NCI-H510A treated with DMSO at 0.1 percent for 48 hours (cell line): ENCODE measurements around the gene CEP135.

ENCODE experiments used
- DNase-seq: peaks from one replicate; lab custom pipeline; 2025; lab: John Stamatoyannopoulos, UW

Gene CEP135

DNA sequence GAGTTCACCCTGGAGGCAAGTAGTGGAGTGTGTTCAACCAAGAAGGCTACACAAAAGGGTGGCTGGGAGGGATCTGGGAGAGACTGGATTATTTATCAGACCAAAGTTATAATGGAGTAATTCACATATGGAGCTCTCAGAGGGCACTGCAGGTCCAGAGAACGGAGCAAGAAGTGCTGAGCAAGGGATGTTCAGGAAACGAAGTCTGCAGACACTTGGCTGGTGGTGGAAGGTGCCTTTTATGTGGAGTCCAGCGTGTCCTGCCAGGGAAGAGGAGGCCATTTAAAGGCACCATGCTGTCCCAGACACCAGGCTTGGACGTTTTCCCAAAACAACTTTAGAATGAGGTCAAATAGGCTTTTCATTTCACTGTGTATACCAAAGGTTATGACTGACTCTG, 130.1 kb downstream of the CEP135 start:
- no peak for DNase-seq

DNA sequence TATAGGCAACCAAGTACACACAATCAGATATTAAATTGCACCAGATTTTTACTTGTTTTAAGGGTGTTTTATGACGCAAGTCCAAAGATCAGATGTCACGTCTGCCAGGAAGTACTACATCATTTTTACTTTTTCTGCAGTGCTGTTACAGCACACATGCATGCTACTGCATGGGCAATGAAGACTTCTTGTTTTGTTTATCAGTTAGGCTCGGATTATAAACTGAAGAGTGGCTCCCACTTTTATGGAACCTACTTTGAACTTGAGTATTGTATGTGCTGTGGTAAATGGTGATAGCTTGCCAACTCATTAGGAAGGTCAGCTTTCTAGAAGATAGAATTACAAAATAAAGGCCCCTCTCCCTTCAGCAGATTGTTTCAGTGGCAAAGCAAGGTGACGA, 131.6 kb downstream of the CEP135 start:
- DNase-seq: no peak

DNA sequence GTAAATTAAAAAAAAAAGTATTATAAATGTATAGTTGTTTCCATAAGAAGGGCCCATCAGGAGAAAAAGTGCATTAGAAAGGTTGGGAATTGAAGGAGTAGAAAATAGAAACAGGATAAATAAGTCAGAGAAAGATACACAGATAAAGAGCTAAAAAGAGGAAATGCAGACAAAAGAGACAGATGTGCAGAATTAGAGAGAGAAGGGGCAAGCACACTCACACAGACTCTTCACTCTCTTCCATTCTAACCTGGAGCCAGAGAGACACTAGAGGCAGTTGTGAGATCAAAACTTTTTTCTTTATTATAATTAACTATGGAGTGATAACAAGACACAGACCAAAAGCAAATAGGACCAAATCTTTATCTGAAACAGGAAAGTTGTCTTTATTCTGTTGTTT, 134.1 kb downstream of the CEP135 start:
- no peak for DNase-seq
